Thyroid gland (tissue), 4 donors: ENCODE results near the gene C10orf67. TPM values are rescaled to one million over a fixed set of nuclear protein-coding genes. Genes with fewer than 3 reads are reported as not detected.
"Not testable (repeated sequence)": the region's sequence is repeated elsewhere in the genome, so short reads cannot be mapped to it uniquely, and the experiment has no call there.

ENCODE experiments used
- DNase-seq, 2 donors: peaks; one replicate each; pipeline ENCODE4 v3.0.0-alpha.2; 2019
- H3K27ac ChIP-seq, 3 donors: fragments of 200-600 bp; sonication (generic); 1 replicate in 2 of 3; 2 replicates in 1 of 3; pipeline ENCODE4 v1.5.1; 2016 to 2019; ENCODE audit warnings: mild to moderate bottlenecking in 1 of 3, moderate library complexity in 1 of 3
- H3K27me3 ChIP-seq: fragments of 200-600 bp; sonication (generic); one replicate; pipeline ENCODE4 v1.5.1; 2019
- H3K36me3 ChIP-seq, 2 donors: fragments of 200-600 bp; sonication (generic); one replicate each; pipeline ENCODE4 v1.5.1; 2016 to 2019
- H3K4me1 ChIP-seq, 2 donors: fragments of 200-600 bp; sonication (generic); one replicate each; pipeline ENCODE4 v1.5.1; 2017 to 2019
- H3K4me3 ChIP-seq, 3 donors: fragments of 200-600 bp; sonication (generic); replicated peaks in 1 of 3; 1 replicate in 2 of 3; 2 replicates in 1 of 3; pipeline ENCODE4 v1.5.1; 2016; ENCODE audit warnings: mild to moderate bottlenecking in 1 of 3
- H3K9me3 ChIP-seq: fragments of 200-600 bp; sonication (generic); one replicate; pipeline ENCODE4 v1.5.1; 2017
- POLR2A ChIP-seq, 2 donors: fragments of 450-650 bp; IDR thresholded peaks; one replicate each; pipeline ENCODE4 v1.6.1; 2017; ENCODE audit warnings: antibody characterized with exemption in 2 of 2, mild to moderate bottlenecking in 2 of 2, moderate library complexity in 1 of 2
- WGBS, 2 donors: methylation state at CpG; one replicate each; pipeline ENCODE4 v1.1.5; 2017; 5-methylcytosine and 5-hydroxymethylcytosine counted together
- intact Hi-C: fragments of 100-400 bp; cut with DNase I; formaldehyde crosslinking; loops from one replicate; pipeline ENCODE4 v1.15.1; 2023
- total RNA-seq, 4 donors: library from RNA; depleted of rRNA; stranded (reverse); fragments of >200 nt; gene quantifications; one replicate each; pipeline ENCODE4 v1.2.3, GENCODE V29; 2016
- TF ChIP-seq, protein P1 (sequence below), 6 experiments: fragments of 200-600 bp in 3 of 6; fragments of 450-650 bp in 3 of 6; sonication (generic) in 3 of 6; IDR thresholded peaks; one replicate each; pipeline ENCODE4 v1.5.1; 2016 to 2019; ENCODE audit warnings: antibody characterized with exemption in 6 of 6, mild to moderate bottlenecking in 2 of 6, inconsistent platforms in 1 of 6, moderate library complexity in 1 of 6

The C10orf67 gene
- total RNA-seq, 4 donors from 2014 or later: 0.13 to 0.98 (median 0.54) TPM; not detected in 1

DNA sequence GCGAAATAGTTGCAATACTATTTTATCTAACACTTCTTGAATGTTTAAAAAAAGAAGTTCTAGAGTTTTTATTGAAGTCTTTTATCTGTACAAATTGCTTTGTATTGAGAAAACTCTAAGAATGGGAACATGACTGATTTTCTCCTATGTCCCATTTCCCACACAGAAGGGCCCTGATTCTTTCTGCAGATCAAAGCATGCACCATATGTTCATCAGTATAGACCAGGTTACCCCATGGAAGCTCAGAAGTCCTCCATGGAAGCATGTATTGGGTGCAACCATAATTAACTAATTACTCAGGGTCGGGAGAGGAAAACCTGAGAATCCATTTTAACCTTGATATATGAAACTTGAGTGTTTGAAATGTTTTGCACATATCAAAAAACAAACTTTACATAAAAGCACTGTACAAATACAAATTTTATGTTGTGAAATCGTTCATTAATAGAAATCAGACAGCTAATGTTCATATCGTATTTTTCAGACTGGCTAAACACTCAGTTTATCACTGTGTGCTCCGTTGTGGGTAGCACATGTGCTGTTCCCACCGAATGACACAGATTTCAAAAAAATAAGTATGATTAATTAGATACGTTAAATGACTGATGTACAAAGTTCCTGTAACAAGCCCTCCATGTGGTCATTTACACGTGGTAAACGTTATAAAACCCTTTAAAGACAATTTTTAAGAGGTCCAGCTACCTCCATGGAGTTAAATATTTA, 81.0 kb downstream of the C10orf67 start:
- no peaks in the 10 kb centered on the region for H3K36me3 ChIP-seq
- H3K4me1 ChIP-seq: no peaks in the 10 kb centered on the region
- no peak overlapping the region for H3K4me3 ChIP-seq
- intact Hi-C loops: no loop called here
- H3K27ac ChIP-seq: no peak overlapping the region
- no peak for TF ChIP-seq POLR2A (IDR thresholded peaks at IDR 0.05)
- TF ChIP-seq, protein P1, sequence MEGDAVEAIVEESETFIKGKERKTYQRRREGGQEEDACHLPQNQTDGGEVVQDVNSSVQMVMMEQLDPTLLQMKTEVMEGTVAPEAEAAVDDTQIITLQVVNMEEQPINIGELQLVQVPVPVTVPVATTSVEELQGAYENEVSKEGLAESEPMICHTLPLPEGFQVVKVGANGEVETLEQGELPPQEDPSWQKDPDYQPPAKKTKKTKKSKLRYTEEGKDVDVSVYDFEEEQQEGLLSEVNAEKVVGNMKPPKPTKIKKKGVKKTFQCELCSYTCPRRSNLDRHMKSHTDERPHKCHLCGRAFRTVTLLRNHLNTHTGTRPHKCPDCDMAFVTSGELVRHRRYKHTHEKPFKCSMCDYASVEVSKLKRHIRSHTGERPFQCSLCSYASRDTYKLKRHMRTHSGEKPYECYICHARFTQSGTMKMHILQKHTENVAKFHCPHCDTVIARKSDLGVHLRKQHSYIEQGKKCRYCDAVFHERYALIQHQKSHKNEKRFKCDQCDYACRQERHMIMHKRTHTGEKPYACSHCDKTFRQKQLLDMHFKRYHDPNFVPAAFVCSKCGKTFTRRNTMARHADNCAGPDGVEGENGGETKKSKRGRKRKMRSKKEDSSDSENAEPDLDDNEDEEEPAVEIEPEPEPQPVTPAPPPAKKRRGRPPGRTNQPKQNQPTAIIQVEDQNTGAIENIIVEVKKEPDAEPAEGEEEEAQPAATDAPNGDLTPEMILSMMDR (IDR thresholded peaks at IDR 0.05): no peak
- 76 to 77% methylated on average over 9 of the region's 9 CpGs for WGBS, 2 donors
- no peak for DNase-seq
- no peaks in the 10 kb centered on the region for H3K9me3 ChIP-seq
- H3K27me3 ChIP-seq: no peaks in the 10 kb centered on the region

DNA sequence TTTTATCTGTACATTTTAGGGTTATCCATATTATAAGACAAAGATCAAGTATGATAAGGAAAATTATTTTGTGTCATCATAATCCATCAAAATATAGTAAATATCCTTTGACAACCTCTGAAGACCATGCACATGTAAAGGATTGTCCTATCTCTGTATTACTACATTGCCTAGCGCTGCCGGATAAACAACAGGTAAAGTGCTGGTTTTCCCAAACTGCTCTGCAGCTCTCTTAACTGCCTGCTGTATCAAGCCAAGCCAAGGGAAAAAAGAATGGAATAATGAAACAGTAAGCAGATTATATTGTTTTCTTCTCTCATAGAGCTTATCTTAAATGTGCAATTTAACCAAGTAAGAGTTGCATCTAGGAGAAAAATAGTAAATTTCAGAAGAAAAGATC, 81.7 kb downstream of the C10orf67 start:
- Histone ChIP-seq H3K4me1 (no peaks in the 10 kb centered on the region), H3K27ac (no peak overlapping the region), H3K9me3 (no peaks in the 10 kb centered on the region), H3K36me3 (no peaks in the 10 kb centered on the region), H3K4me3 (no peak overlapping the region), H3K27me3 (no peaks in the 10 kb centered on the region)
- TF ChIP-seq, protein P1 (IDR thresholded peaks at IDR 0.05): no peak
- no peak for TF ChIP-seq POLR2A (IDR thresholded peaks at IDR 0.05)
- intact Hi-C loops: no loop called here
- 88 to 96% methylated on average over 2 of the region's 2 CpGs for WGBS, 2 donors
- DNase-seq: no peak

DNA sequence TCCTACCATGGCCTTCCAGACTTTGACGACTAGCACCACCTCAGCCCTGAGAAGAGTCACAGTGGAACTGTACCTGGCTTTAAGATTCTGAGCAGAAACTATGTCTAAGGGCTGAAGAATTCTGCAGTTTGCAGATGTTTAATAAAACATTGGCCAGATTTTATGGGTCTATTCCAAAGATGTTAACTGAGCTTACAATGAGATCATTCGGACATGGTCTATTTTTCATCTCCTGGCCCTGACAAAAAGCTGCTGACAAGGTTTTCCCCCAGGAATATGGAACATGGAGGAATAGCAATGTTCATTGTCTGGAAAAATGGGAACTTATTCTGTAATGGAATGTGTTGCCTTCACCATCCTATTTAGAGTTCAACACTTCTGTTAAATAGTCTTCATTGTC, 86.1 kb downstream of the C10orf67 start:
- Histone ChIP-seq H3K36me3 (no peaks in the 10 kb centered on the region), H3K27ac (no peak overlapping the region), H3K4me1 (no peaks in the 10 kb centered on the region), H3K9me3 (no peaks in the 10 kb centered on the region), H3K4me3 (no peak overlapping the region), H3K27me3 (no peaks in the 10 kb centered on the region)
- 69 to 76% methylated on average over 2 of the region's 2 CpGs for WGBS, 2 donors
- no peak for TF ChIP-seq POLR2A (IDR thresholded peaks at IDR 0.05)
- TF ChIP-seq, protein P1 (IDR thresholded peaks at IDR 0.05): no peak
- intact Hi-C loops: no loop called here
- DNase-seq: no peak

DNA sequence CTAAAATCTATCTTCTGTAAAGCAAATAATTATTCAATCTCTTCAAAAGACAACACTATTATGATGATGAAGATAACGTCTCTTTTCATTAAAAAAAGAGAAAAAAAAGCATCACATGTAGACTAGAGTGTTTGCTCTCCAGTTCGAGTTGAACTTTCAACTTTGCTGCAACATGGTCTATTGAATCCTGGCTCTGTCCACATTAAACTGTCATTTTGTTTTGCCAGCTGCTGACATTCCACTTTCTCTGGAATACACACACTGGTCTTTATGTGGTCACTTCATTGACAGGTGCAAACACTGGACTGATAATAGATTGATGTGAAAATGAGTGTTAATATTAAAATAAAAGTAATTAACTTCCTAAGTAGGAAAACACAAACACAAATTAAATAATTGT, 90.8 kb downstream of the C10orf67 start:
- Histone ChIP-seq H3K27me3 (no peaks in the 10 kb centered on the region), H3K27ac (no peak overlapping the region), H3K4me3 (no peak overlapping the region), H3K9me3 (no peaks in the 10 kb centered on the region), H3K4me1 (no peaks in the 10 kb centered on the region), H3K36me3 (no peaks in the 10 kb centered on the region)
- intact Hi-C loops: no loop called here
- WGBS, 2 donors: 48 to 57% methylated on average over 2 of the region's 2 CpGs
- no peak for TF ChIP-seq POLR2A (IDR thresholded peaks at IDR 0.05)
- TF ChIP-seq, protein P1 (IDR thresholded peaks at IDR 0.05): no peak
- no peak for DNase-seq

DNA sequence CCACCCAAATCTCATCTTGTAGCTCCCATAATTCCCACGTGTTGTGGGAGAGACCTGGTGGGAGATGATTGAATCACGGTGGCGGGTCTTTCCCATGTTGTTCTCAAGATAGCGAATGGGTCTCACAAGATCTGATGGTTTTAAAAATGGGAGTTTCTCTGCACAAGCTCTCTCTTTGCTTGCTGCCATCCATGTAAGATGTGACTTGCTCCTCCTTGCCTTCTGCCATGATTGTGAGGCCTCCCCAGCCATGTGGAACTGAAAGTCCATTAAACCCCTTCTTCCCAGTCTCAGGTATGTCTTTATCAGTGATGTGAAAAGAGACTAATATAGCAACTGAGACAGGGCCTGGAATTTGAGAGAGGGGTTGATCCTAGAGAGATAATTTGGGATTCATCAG, 91.7 kb downstream of the C10orf67 start:
- H3K36me3 ChIP-seq, H3K4me3 ChIP-seq, H3K9me3 ChIP-seq, H3K27me3 ChIP-seq, DNase-seq, H3K27ac ChIP-seq, H3K4me1 ChIP-seq, intact Hi-C loops: not testable (repeated sequence)
- 91% methylated on average over 4 of the region's 4 CpGs for WGBS, 2 donors

DNA sequence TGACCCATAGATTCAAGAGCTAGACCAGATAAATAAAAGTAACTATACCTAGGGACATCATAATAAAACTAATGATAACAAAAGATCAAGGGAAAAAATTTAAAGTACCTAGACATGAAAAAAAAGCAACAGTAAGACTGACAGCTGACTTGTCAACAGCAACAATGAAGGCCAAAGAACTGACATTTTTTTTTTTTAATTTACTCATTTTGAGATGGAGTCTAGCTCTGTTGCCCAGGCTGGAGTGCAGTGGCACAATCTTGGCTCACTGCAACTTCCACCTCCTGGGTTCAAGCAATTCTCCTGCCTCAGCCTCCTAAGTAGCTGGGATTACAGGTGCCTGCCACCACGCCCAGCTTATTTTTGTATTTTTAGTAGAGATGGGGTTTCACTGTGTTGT, 102.8 kb downstream of the C10orf67 start:
- H3K4me1 ChIP-seq, DNase-seq, H3K9me3 ChIP-seq, intact Hi-C loops, H3K36me3 ChIP-seq, H3K4me3 ChIP-seq, H3K27ac ChIP-seq, H3K27me3 ChIP-seq: not testable (repeated sequence)
- 81 to 95% methylated on average over 1 of the region's 1 CpG for WGBS, 2 donors
